GM12892 (cell line): ENCODE results near the gene FCSK.
A peak's percentile ranks its signal among the peaks of the same experiment; 100 is the strongest.

Experiments used
- DNase-seq: peaks from one replicate; pipeline ENCODE4 v3.0.0; 2011; ENCODE audit not compliant: insufficient read length
- FAIRE-seq: peaks from 2 replicates; lab custom pipeline; 2011; peaks lifted over from hg19 to GRCh38; lab: Jason Lieb, UNC
- POLR2A ChIP-seq: IDR thresholded peaks from 2 replicates; pipeline ENCODE4 v1.6.1; 2011; ENCODE audit warnings: low read depth, low read length, control low read depth
- POLR2AphosphoS5 ChIP-seq: IDR thresholded peaks from 2 replicates; pipeline ENCODE4 v1.6.1; 2011; ENCODE audit warnings: low read depth, low read length, control low read depth
- TAF1 ChIP-seq: IDR thresholded peaks from 2 replicates; pipeline ENCODE4 v1.6.1; 2011; ENCODE audit warnings: low read depth, mild to moderate bottlenecking, control low read depth, low read length, borderline replicate concordance

The FCSK gene

DNA sequence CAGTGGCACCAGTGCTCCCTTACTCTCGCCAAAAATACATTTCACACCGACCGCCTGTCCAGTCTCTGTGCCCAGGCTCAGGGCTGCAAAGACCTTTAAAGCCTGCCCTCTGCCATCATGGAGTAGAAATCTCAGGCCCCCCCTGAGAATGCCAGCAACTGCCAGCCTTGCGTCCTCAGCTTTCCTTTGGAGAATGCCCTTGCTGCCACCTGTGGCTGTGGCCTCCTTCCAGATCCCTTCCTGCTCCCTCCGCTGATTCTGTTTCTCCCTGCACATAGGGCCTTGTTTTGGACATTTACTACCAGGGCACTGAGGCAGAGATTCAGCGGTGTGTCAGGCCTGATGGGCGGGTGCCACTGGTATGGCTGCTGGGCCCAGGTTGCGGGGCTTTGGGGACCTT lies 13.2 kb downstream of the FCSK start:
- FAIRE-seq (no peak), DNase-seq (no peak)
- TF ChIP-seq POLR2AphosphoS5, result no peak
- no peak for TF ChIP-seq POLR2A
- TF ChIP-seq TAF1, result no peak

GRCh38 chr16:70468776-70469525 lies 14.6 kb downstream of the FCSK start:
- DNase-seq (no peak), FAIRE-seq (no peak)
- TF ChIP-seq TAF1, result no peak
- no peak for TF ChIP-seq POLR2A
- no peak for TF ChIP-seq POLR2AphosphoS5

GRCh38 chr16:70470141-70470926 lies 15.9 kb downstream of the FCSK start:
- TF ChIP-seq POLR2AphosphoS5, result no peak
- TF ChIP-seq TAF1, result no peak
- TF ChIP-seq POLR2A, result no peak
- FAIRE-seq (no peak), DNase-seq (no peak)

DNA sequence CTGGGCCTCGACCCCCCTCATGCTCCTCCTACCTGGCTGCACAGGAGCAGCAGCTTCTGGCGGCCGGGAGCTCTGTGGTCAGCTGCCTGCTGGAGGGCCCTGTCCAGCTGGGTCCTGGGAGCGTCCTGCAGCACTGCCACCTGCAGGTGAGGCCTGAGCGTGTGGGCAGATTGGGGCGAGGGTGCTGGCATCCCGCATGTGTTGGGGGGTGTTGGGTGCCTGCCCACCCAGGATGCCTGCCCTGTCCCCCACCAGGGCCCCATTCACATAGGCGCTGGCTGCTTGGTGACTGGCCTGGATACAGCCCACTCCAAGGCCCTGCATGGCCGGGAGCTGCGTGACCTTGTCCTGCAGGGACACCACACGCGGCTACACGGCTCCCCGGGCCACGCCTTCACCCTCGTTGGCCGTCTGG lies 16.5 kb downstream of the FCSK start:
- TF ChIP-seq POLR2A (no peak), POLR2AphosphoS5 (no peak), TAF1 (no peak)
- DNase-seq (no peak), FAIRE-seq (no peak)

- DNase-seq, result no peak
- no peak for TF ChIP-seq TAF1
- no peak for FAIRE-seq
Measured at GRCh38 chr16:70472786-70473433, 18.5 kb downstream of the FCSK start.

DNA sequence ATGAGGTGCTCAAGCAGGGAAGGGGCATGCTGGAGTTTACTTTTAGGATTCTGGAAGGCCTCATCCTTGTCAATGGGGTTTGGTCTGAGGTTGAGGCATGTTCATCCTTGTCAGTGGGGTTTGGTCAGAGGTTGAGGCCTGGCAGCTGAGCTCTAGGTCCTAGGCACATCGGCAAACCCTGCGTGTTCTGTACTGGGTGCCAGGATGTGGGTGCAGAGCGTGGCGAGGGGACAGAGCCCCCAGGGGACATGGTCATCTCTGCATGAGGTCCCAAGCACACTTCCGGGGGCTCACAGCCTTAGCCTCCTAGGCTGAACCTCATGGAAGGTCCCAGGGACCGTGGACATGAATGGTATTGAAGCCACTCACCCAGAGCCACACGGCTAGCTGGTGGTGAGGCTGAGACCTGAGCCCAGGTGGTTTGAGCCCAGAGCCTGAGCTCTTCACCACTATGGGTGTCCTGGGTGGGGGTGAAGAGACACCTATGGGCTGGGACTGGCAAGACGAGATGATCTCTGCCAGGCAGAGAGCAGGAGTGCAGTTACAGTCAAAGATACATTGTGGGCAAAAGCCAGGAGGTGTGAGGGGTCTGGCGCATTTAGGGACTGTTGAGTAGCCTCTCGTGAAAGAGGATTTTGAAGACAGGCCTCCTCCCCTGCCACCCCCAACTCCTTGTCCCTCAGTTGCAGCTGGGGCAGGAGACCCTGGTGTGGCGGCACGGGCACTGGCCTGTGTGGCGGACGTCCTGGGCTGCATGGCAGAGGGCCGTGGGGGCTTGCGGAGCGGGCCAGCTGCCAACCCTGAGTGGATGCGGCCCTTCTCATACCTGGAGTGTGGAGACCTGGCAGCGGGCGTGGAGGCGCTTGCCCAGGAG lies 19.3 kb downstream of the FCSK start:
- TF ChIP-seq POLR2AphosphoS5 (no peak), POLR2A (no peak), TAF1 (no peak)
- FAIRE-seq, result no peak
- no peak for DNase-seq

GRCh38 chr16:70474320-70475053 lies 20.1 kb downstream of the FCSK start:
- FAIRE-seq (no peak), DNase-seq (no peak)
- no peak for TF ChIP-seq POLR2AphosphoS5
- no peak for TF ChIP-seq TAF1
- no peak for TF ChIP-seq POLR2A

- DNase-seq, result no peak
- no peak for TF ChIP-seq POLR2A
- no peak for TF ChIP-seq POLR2AphosphoS5
- TF ChIP-seq TAF1, result no peak
- no peak for FAIRE-seq
Measured at GRCh38 chr16:70475054-70475871, 20.9 kb downstream of the FCSK start.

- no peak for TF ChIP-seq TAF1
- TF ChIP-seq POLR2AphosphoS5, result peak; percentile 51; the same call in 1 of the 2 replicates
- peak; percentile 48; the same call in 1 of the 2 replicates for TF ChIP-seq POLR2A
- FAIRE-seq, result peak; percentile 99
- DNase-seq, result peak; percentile 96
Measured at GRCh38 chr16:70476272-70477020, 22.1 kb downstream of the FCSK start.
